Fibroblast of mammary gland (primary cell): ENCODE data around the gene CABLES2.

Experiments used
- DNase-seq: peaks from one replicate; pipeline ENCODE4 v3.0.0-alpha.2; 2010; ENCODE audit warnings: low read depth
- H3K4me3 ChIP-seq: 2 replicates; pipeline ENCODE4 v1.5.1; 2011; ENCODE audit warnings: low read depth, mild to moderate bottlenecking, low read length, moderate library complexity; ENCODE audit not compliant: control insufficient read depth
- TF ChIP-seq, protein P1 (sequence below): conservative IDR thresholded peaks from 2 replicates; pipeline ENCODE4 v1.5.1; 2011; ENCODE audit warnings: low read depth, low read length, inconsistent platforms; ENCODE audit not compliant: control insufficient read depth, insufficient read depth

The CABLES2 gene

GRCh38 chr20:62351469-62352401, 55.4 kb downstream of the CABLES2 start:
- DNase-seq, result no peak
- H3K4me3 ChIP-seq, result no peak overlapping the region
- TF ChIP-seq, protein P1, sequence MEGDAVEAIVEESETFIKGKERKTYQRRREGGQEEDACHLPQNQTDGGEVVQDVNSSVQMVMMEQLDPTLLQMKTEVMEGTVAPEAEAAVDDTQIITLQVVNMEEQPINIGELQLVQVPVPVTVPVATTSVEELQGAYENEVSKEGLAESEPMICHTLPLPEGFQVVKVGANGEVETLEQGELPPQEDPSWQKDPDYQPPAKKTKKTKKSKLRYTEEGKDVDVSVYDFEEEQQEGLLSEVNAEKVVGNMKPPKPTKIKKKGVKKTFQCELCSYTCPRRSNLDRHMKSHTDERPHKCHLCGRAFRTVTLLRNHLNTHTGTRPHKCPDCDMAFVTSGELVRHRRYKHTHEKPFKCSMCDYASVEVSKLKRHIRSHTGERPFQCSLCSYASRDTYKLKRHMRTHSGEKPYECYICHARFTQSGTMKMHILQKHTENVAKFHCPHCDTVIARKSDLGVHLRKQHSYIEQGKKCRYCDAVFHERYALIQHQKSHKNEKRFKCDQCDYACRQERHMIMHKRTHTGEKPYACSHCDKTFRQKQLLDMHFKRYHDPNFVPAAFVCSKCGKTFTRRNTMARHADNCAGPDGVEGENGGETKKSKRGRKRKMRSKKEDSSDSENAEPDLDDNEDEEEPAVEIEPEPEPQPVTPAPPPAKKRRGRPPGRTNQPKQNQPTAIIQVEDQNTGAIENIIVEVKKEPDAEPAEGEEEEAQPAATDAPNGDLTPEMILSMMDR, result no peak

DNA sequence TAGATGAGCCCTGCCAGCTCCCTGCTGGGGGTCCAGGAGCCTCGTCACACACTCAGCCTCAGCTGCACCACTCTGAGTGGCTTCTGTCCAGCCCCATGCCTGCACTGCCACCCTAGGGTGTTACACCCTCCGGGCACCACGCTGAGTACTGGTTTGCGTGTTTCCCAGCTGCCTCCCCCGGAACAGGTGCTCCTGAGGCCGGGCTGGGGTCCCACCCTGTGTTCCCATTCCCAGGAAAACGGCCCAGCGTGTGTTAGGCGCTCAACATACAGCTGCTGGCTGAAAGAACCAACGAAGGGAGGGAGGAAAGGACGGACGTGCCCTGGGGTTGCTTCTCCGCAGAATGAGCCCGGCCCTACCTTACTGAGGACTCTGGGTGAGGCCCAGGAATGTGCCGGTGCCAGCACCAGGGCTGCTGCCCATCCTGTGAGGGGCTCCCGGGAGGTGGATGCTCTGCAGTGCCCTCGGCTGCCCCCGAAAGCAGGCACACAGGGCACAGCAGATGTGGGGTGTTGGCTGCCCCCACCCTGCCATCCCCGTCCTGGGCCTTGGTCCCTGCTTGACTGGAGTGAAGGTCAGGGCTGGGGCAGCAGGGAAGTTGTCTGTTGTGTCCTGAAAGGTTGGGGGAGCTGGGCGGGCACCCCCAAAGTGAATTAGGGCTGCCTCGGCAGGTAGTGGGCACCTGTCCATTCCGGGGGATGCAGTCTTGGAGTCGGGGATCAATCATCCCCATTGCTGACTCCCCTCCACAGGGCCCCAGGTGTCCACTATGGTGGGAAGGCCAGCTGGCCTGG, 56.3 kb downstream of the CABLES2 start:
- TF ChIP-seq, protein P1, result no peak
- H3K4me3 ChIP-seq, result no peak overlapping the region
- no peak for DNase-seq

DNA sequence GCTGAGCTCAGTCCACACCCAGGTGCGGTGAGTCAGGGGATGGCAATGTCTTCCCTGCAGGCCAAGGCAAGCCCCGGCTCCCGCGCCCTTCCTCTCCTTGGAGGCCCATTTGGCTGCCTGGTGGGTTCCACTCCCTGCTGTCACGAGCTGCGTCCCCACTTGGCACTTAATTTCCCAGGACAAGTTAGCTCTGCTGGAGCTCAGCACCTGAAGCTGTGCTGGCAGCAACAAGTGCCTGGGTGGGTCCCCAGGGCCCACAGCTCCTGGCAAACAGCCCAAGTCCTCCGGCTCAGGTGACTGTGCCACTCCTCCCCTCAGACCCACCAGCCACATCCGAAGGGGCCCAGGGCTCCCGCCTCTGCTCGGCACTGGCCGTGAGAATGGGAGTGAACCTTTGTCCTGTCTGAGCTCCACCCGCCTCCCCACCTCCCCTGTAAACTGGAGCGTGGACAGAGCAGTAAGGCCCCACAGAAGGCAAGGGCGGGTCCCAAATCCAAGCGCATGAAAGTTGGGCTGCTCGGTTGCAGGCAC, 56.9 kb downstream of the CABLES2 start:
- TF ChIP-seq, protein P1, result no peak
- no peak overlapping the region for H3K4me3 ChIP-seq
- no peak for DNase-seq

- no peak overlapping the region for H3K4me3 ChIP-seq
- no peak for DNase-seq
- TF ChIP-seq, protein P1, result no peak
These were observed 57.5 kb downstream of the CABLES2 start for GRCh38 chr20:62349556-62350097.

- no peak for DNase-seq
- TF ChIP-seq, protein P1, result no peak
- no peak overlapping the region for H3K4me3 ChIP-seq
These were observed 58.5 kb downstream of the CABLES2 start for GRCh38 chr20:62348604-62349003.

- DNase-seq, result no peak
- TF ChIP-seq, protein P1, result no peak
- H3K4me3 ChIP-seq, result no peak overlapping the region
These were observed 59.6 kb downstream of the CABLES2 start for GRCh38 chr20:62347445-62347844.
